ENCODE data around the gene NCKAP5. TPM values are rescaled to one million over a fixed set of nuclear protein-coding genes. Genes with fewer than 3 reads are reported as not detected.
"Not testable (repeated sequence)": the region's sequence is repeated elsewhere in the genome, so short reads cannot be mapped to it uniquely, and the experiment has no call there.

Gene NCKAP5
- total RNA-seq, 1 donor from 2014 or later = not detected

DNA sequence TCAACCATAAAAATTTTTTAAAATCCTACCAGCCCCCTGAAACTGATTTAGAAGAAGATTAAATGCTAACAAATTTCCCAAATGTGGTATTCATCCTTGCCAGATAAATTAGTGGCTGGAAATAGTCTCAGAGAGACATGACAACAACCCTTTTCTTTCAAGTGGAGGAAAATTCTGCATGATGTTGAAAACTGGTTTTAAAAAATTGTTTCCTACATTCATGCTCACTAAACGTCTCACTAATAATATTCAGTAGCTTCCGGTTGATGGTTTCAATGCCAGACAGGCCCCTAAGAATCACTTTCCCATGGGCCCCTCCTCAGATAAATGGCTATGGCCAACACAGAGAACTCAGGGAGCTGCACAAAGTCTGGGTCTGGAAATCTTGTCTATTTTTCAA is 43.2 kb downstream of the NCKAP5 start:
- Mint-ChIP-seq H3K27me3 (no peaks in the 10 kb centered on the region), H3K9me3 (no peaks in the 10 kb centered on the region), H3K27ac (no peak overlapping the region), H3K4me1 (no peaks in the 10 kb centered on the region), H3K4me3 (no peak overlapping the region), H3K36me3 (ENCODE audit: low read depth) (no peaks in the 10 kb centered on the region)
- DNase-seq = no peak
- intact Hi-C loops (cut with micrococcal nuclease) = no loop called here

- no peaks in the 10 kb centered on the region for H3K27me3 Mint-ChIP-seq
- no peak for DNase-seq
- H3K9me3 Mint-ChIP-seq = no peaks in the 10 kb centered on the region
- H3K4me1 Mint-ChIP-seq = no peaks in the 10 kb centered on the region
- H3K4me3 Mint-ChIP-seq = no peak overlapping the region
- H3K36me3 Mint-ChIP-seq (ENCODE audit: low read depth) = no peaks in the 10 kb centered on the region
- intact Hi-C loops (cut with micrococcal nuclease) = no loop called here
- H3K27ac Mint-ChIP-seq = no peak overlapping the region
These were observed 44.9 kb downstream of the NCKAP5 start for GRCh38 chr2:133523406-133523805.

DNA sequence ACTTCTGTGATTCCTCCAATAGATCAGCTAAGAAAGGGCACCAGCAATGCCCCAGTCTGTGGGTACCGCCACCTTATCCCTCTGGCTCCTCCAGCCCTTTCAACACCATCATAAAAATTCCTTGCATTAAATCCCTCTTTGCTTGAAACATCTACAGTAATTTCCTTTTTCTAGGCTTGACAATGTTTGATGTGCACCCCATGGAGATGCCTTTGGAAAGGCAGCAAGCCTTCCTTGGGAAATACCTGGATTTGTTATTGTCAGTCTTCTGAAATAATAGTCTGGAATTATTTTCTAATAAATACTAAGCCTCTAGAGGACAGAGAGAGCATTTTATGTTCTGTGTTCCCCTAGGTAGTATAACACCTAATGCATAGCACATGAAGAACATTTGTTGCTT is 46.1 kb downstream of the NCKAP5 start:
- intact Hi-C loops (cut with micrococcal nuclease) = no loop called here
- Mint-ChIP-seq H3K4me1 (no peaks in the 10 kb centered on the region), H3K27me3 (no peaks in the 10 kb centered on the region), H3K27ac (no peak overlapping the region), H3K36me3 (ENCODE audit: low read depth) (no peaks in the 10 kb centered on the region), H3K4me3 (no peak overlapping the region), H3K9me3 (no peaks in the 10 kb centered on the region)
- no peak for DNase-seq

- Mint-ChIP-seq H3K4me3 (no peak overlapping the region), H3K9me3 (no peaks in the 10 kb centered on the region), H3K4me1 (no peaks in the 10 kb centered on the region), H3K27me3 (no peaks in the 10 kb centered on the region), H3K27ac (no peak overlapping the region), H3K36me3 (ENCODE audit: low read depth) (no peaks in the 10 kb centered on the region)
- no peak for DNase-seq
- intact Hi-C loops (cut with micrococcal nuclease) = no loop called here
These were observed 47.0 kb downstream of the NCKAP5 start for GRCh38 chr2:133521146-133521745.

DNA sequence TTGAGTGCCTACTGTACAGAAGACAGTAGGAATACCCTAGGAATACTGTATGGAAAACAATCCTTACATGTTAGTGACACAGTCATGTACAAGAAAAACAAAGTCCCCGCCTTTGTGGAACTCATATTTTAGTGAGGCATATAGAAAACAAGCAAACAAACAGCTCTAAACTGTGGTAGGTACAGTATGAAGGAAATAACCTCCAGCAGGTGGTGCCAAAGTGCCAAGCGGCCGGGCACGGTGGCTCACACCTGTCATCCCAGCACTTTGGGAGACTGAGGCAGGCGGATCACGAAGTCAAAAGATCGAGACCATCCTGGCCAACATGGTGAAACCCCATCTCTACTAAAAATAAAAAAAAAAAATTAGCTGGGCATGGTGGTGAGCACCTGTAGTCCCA is 48.6 kb downstream of the NCKAP5 start:
- H3K27ac Mint-ChIP-seq; DNase-seq; H3K4me1 Mint-ChIP-seq; H3K4me3 Mint-ChIP-seq; intact Hi-C loops (cut with micrococcal nuclease); H3K27me3 Mint-ChIP-seq; H3K9me3 Mint-ChIP-seq; H3K36me3 Mint-ChIP-seq (ENCODE audit: low read depth): not testable (repeated sequence)

DNA sequence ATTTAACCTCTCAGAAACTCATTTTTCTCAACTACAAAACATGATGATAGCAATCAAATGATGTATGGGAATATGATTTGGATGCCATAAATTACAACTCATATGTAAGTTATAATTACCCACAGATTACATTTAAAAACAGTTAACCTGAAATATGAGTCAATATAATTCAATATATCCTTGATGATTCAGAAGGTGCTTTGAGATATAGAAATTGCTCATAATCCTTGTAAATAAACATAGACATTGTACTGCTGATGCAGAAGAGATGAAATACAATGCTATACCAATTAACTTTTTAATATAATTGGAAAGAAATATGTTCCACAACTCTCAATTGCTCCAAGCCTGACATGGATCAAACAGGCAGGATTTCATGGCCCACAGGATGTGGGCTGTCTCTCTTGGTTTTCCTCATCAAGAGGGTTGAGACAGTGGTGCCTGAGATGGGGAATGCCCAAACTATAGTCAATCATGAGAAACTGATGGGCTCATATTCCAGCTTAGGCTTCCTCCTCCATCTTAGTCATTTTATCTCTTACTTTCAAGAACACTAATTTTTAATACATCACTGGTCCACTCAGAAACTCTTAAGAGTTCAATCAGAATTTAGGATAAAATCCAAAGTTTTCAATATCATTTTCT is 49.4 kb downstream of the NCKAP5 start:
- H3K4me3 Mint-ChIP-seq = no peak overlapping the region
- H3K27ac Mint-ChIP-seq = no peak overlapping the region
- no peak for DNase-seq
- no peaks in the 10 kb centered on the region for H3K9me3 Mint-ChIP-seq
- no peaks in the 10 kb centered on the region for H3K27me3 Mint-ChIP-seq
- intact Hi-C loops (cut with micrococcal nuclease) = no loop called here
- no peaks in the 10 kb centered on the region for H3K36me3 Mint-ChIP-seq (ENCODE audit: low read depth)
- H3K4me1 Mint-ChIP-seq = no peaks in the 10 kb centered on the region

GRCh38 chr2:133517876-133518275 is 50.4 kb downstream of the NCKAP5 start:
- Mint-ChIP-seq H3K27me3 (no peaks in the 10 kb centered on the region), H3K4me3 (no peak overlapping the region), H3K9me3 (no peaks in the 10 kb centered on the region), H3K27ac (no peak overlapping the region), H3K4me1 (no peaks in the 10 kb centered on the region), H3K36me3 (ENCODE audit: low read depth) (no peaks in the 10 kb centered on the region)
- DNase-seq = no peak
- intact Hi-C loops (cut with micrococcal nuclease) = no loop called here

DNA sequence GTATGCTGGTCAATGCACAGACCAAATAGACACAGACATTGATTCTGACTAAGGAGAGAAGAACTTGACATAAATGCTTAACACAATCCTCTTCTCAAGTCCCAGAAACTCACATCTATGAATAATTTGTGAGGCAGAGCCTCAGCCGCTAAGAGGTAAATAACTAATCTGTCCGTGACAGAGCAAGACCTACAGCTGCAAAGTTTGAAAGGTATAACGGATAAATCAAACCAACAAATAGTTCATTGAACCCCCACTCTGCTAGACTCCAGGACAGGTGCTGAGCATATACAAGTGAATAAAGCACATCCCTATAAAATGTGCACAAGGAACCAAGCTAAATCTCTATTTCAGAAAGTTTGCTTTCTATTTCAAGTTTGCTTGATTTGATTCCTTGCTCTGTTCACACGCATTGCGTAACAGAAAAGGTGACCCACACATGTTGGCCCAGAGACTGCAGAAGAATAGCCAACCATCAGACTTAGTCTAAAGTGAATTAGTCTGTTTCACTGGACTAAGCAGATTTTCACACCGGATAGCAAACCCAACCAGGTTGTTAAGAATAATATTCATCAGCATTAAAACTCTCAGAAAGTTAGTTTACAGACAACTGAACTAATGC is 51.7 kb downstream of the NCKAP5 start:
- intact Hi-C loops (cut with micrococcal nuclease) = no loop called here
- Mint-ChIP-seq H3K27ac (no peak overlapping the region), H3K27me3 (no peaks in the 10 kb centered on the region), H3K9me3 (no peaks in the 10 kb centered on the region), H3K4me1 (no peaks in the 10 kb centered on the region), H3K36me3 (ENCODE audit: low read depth) (no peaks in the 10 kb centered on the region), H3K4me3 (no peak overlapping the region)
- DNase-seq = no peak

DNA sequence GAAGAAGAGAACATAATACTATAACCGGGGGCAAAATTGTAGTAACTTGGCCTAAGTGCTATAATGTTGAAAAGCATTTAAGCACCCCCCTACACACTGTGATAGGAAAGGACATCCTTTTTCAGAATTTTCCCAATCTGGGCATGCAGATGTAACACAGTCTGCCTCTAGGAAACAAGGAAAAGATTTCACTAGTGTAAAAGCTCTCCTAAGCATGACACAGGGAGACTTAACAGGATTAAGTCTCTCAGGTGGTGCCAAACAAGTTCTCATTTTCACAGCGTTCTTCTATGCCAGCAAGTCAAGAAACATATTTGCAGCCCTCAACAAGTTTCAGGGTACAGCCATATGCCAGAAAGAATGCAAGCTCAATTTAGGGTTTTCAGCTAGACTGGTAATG is 53.0 kb downstream of the NCKAP5 start:
- H3K36me3 Mint-ChIP-seq (ENCODE audit: low read depth) = no peaks in the 10 kb centered on the region
- no peaks in the 10 kb centered on the region for H3K9me3 Mint-ChIP-seq
- H3K4me3 Mint-ChIP-seq = no peak overlapping the region
- H3K4me1 Mint-ChIP-seq = no peaks in the 10 kb centered on the region
- intact Hi-C loops (cut with micrococcal nuclease) = no loop called here
- no peaks in the 10 kb centered on the region for H3K27me3 Mint-ChIP-seq
- no peak for DNase-seq
- no peak overlapping the region for H3K27ac Mint-ChIP-seq

DNA sequence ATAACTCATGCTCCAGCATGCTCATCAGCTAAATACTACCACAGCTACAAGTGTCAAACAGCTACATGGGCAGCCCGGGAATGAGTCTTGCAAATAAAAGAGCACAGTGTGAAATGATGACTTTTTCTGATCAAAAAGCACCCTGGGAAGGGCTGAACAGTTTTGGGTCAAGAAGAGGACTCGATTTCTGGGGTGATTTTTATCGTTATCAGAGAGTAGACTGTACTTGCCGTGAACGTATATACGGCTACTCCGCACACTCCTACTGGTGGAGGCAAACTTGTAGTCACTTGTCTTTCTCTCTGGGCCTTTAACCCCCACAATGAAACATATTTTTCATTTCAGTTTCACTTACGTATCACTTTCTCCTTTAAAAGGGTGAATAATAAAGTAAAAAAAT is 54.4 kb downstream of the NCKAP5 start:
- Mint-ChIP-seq H3K27me3 (no peaks in the 10 kb centered on the region), H3K4me1 (no peaks in the 10 kb centered on the region), H3K27ac (no peak overlapping the region), H3K36me3 (ENCODE audit: low read depth) (no peaks in the 10 kb centered on the region), H3K4me3 (no peak overlapping the region), H3K9me3 (no peaks in the 10 kb centered on the region)
- intact Hi-C loops (cut with micrococcal nuclease) = no loop called here
- DNase-seq = no peak

- no peak for DNase-seq
- no peaks in the 10 kb centered on the region for H3K36me3 Mint-ChIP-seq (ENCODE audit: low read depth)
- intact Hi-C loops (cut with micrococcal nuclease) = no loop called here
- no peaks in the 10 kb centered on the region for H3K4me1 Mint-ChIP-seq
- no peaks in the 10 kb centered on the region for H3K27me3 Mint-ChIP-seq
- H3K9me3 Mint-ChIP-seq = no peaks in the 10 kb centered on the region
- no peak overlapping the region for H3K4me3 Mint-ChIP-seq
- H3K27ac Mint-ChIP-seq = no peak overlapping the region
These were observed 56.1 kb downstream of the NCKAP5 start for GRCh38 chr2:133512121-133512520.

DNA sequence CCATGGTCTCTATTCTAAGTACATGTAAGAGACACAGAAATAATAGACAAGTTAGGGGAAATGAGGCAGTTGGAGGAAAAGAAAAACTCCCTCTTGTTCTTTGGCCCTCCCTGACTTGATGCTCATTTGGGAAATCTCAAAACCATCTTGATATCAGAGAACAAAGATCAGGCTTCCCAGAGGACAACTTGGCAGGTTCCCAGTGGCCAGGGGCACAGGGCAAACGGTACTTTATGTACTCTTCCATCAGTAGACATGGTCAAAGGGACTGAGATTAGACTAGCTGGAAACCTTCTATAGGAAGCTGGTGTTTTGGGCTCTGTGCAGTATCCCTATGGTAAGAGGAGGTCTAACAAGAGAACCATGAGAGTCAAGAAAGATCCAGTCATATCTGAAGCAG is 56.6 kb downstream of the NCKAP5 start:
- no peaks in the 10 kb centered on the region for H3K27me3 Mint-ChIP-seq
- no peak for DNase-seq
- H3K9me3 Mint-ChIP-seq = no peaks in the 10 kb centered on the region
- H3K4me3 Mint-ChIP-seq = no peak overlapping the region
- no peak overlapping the region for H3K27ac Mint-ChIP-seq
- intact Hi-C loops (cut with micrococcal nuclease) = no loop called here
- no peaks in the 10 kb centered on the region for H3K4me1 Mint-ChIP-seq
- H3K36me3 Mint-ChIP-seq (ENCODE audit: low read depth) = no peaks in the 10 kb centered on the region

DNA sequence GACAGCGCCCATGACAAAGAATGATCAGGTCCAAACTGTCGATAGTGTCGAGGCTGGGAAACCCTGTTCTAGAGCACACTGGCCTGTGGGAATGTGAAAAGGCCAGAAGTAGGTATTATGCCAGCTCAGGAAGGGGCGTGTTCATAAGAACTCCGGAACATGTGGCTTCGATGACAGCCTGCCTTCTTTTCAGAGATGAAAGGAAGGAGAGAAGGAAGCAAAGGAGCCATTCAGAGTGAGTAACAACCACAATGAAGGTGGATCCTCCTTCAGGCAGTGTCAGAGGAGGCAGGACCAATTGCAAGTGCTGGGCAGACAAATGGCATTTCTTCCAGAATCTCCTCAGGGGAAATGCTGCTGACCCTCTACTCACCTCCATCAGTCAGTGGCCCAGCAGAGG is 58.5 kb downstream of the NCKAP5 start:
- H3K27me3 Mint-ChIP-seq = no peaks in the 10 kb centered on the region
- H3K27ac Mint-ChIP-seq = no peak overlapping the region
- H3K4me1 Mint-ChIP-seq = no peaks in the 10 kb centered on the region
- no peaks in the 10 kb centered on the region for H3K36me3 Mint-ChIP-seq (ENCODE audit: low read depth)
- H3K4me3 Mint-ChIP-seq = no peak overlapping the region
- DNase-seq = no peak
- intact Hi-C loops (cut with micrococcal nuclease) = no loop called here
- H3K9me3 Mint-ChIP-seq = no peaks in the 10 kb centered on the region

GRCh38 chr2:133508546-133509165 is 59.6 kb downstream of the NCKAP5 start:
- intact Hi-C loops (cut with micrococcal nuclease) = no loop called here
- Mint-ChIP-seq H3K27ac (no peak overlapping the region), H3K27me3 (no peaks in the 10 kb centered on the region), H3K36me3 (ENCODE audit: low read depth) (no peaks in the 10 kb centered on the region), H3K4me3 (no peak overlapping the region), H3K9me3 (no peaks in the 10 kb centered on the region), H3K4me1 (no peaks in the 10 kb centered on the region)
- no peak for DNase-seq

Measured in activated CD4-positive, alpha-beta T cell treated with anti-CD3 and anti-CD28 coated beads, Interleukin-2, amount 10 ng/mL, durations not matched to agents 24 days and 14 days (primary cell).